Naive B cell (primary cell): ENCODE data around the gene CD72. TPM values are rescaled to one million over a fixed set of nuclear protein-coding genes. Genes with fewer than 3 reads are reported as not detected.
"Not testable (repeated sequence)": the region's sequence is repeated elsewhere in the genome, so short reads cannot be mapped to it uniquely, and the experiment has no call there.

Experiments used
- ATAC-seq, 2 donors: fragments of 150-1000 bp; cut with Tn5 transposase; 2 replicates each; pipeline ENCODE4 v1.10.0; 2021; ENCODE audit warnings: low read depth in 2 of 2, mild to moderate bottlenecking in 2 of 2, moderate library complexity in 2 of 2
- DNase-seq: peaks from one replicate; pipeline ENCODE4 v3.0.0; 2022
- H3K27ac Mint-ChIP-seq, 6 donors: one replicate each; pipeline ENCODE4 v1.8.0; 2020 to 2022; ENCODE audit warnings: mild to moderate bottlenecking in 6 of 6, mixed read lengths in 6 of 6, moderate library complexity in 5 of 6, inconsistent platforms in 2 of 6
- H3K27me3 Mint-ChIP-seq, 3 donors: one replicate each; pipeline ENCODE4 v1.8.0; 2021 to 2022; ENCODE audit warnings: mixed read lengths in 3 of 3, mild to moderate bottlenecking in 1 of 3
- H3K36me3 Mint-ChIP-seq, 2 donors: one replicate each; pipeline ENCODE4 v1.8.0; 2020 to 2022; ENCODE audit warnings: mixed read lengths in 2 of 2, inconsistent platforms in 1 of 2, mild to moderate bottlenecking in 1 of 2
- H3K4me1 Mint-ChIP-seq, 3 donors: one replicate each; pipeline ENCODE4 v1.8.0; 2020 to 2022; ENCODE audit warnings: mixed read lengths in 3 of 3, inconsistent platforms in 1 of 3, mild to moderate bottlenecking in 1 of 3, moderate library complexity in 1 of 3
- H3K4me3 Mint-ChIP-seq, 8 donors: one replicate each; pipeline ENCODE4 v1.8.0; 2020 to 2022; ENCODE audit warnings: mild to moderate bottlenecking in 8 of 8, mixed read lengths in 8 of 8, moderate library complexity in 8 of 8, inconsistent platforms in 2 of 8
- H3K9me3 Mint-ChIP-seq, 7 donors: one replicate each; pipeline ENCODE4 v1.8.0; 2020 to 2022; ENCODE audit warnings: mixed read lengths in 7 of 7, mild to moderate bottlenecking in 5 of 7, inconsistent platforms in 2 of 7, moderate library complexity in 1 of 7
- polyA plus RNA-seq, 6 donors: library from polyadenylated mRNA; unstranded; fragments of 300-500 nt; fragmentation: Illumina TruSeq; gene quantifications; one replicate each; pipeline ENCODE4 v1.2.3, GENCODE V29; 2021; ENCODE audit warnings: low read depth in 6 of 6

The CD72 gene
- polyA plus RNA-seq, 6 donors from 2014 or later: 293 to 418 (median 315) TPM

DNA sequence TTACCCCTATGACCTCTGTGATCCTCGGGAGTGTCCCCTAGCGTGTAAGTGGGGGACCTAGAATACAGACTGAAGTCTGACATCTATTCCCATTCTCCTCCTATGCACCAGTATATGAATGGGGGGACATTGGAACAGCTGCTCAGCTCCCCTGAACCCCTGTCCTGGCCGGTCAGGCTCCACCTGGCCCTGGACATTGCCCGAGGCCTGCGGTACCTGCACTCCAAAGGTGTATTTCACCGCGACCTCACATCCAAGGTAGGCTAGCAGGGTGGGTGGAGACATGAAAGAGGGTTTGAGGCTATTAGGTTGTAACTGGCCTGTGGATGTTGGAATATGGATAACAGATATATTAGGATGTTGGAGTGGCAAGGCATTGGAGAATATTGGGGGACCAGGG, 11.5 kb downstream of the CD72 start:
- Mint-ChIP-seq H3K4me3 (peak overlapping the region; percentile 10 to 99 (median 78)), H3K27ac (peak overlapping the region in 4 of 6 donors; percentile 46 to 93 (median 86)), H3K4me1 (peaks cover 41 to 67% (median 55%) of the 10 kb centered on the region in 3 donors), H3K9me3 (no peaks in the 10 kb centered on the region), H3K36me3 (peaks cover 5 to 6% of the 10 kb centered on the region in 2 donors), H3K27me3 (no peaks in the 10 kb centered on the region)
- DNase-seq: no peak
- no peak for ATAC-seq

DNA sequence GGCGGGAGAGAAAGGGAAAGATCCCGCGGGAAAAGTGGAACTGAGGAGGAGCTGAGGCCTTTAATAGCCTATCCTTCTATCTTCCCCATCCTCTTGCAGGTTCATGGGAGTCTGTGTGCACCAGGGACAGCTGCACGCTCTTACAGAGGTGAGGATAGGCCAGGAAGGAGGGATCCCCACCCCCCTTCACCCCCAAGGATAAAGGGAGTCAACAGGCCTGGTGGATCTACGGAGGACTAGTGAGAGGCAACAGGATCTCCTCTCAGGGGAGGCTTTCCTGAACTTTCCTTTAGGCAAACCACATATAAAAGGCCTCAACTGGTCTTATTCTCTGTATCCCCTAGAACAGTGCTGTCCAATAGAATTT, 12.1 kb downstream of the CD72 start:
- ATAC-seq (no peak), DNase-seq (no peak)
- Mint-ChIP-seq H3K27me3 (no peaks in the 10 kb centered on the region), H3K4me1 (peaks cover 35 to 61% (median 49%) of the 10 kb centered on the region in 3 donors), H3K36me3 (no peaks in the 10 kb centered on the region), H3K4me3 (peak overlapping the region; percentile 83 to 99 (median 88)), H3K27ac (peak overlapping the region; percentile 61 to 91 (median 85)), H3K9me3 (no peaks in the 10 kb centered on the region)

DNA sequence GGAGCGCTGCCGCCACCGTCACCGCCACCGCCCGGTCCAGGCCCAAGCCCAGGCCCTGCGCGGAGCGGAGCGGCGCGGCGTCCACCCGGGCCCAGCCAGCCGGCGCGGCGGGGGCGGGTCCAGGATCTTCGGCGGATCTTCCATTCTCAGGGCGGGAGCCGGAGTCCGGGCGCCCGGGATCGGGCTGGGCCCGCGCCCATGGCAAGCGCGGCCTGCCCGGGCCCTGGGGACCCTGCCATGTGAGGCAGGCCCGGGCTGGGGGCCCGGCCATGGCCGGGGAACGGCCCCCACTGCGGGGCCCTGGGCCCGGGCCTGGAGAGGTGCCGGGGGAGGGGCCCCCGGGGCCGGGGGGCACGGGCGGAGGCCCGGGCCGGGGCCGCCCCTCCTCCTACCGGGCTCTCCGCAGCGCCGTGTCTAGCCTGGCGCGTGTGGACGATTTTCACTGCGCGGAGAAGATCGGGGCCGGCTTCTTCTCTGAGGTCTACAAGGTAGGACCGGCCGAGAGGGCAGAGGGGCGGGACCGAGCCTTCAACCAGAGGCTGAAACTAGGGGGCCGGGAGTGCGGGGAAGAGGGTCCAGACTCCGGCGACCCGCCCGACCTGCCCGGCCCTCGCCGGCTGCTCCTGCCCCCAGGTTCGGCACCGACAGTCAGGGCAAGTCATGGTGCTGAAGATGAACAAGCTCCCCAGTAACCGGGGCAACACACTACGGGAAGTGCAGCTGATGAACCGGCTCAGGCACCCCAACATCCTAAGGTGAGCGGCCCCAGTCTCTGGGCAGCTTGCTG, 12.7 kb downstream of the CD72 start:
- DNase-seq (peak; percentile 55), ATAC-seq (no peak)
- Mint-ChIP-seq H3K9me3 (no peaks in the 10 kb centered on the region), H3K27me3 (no peaks in the 10 kb centered on the region), H3K36me3 (no peaks in the 10 kb centered on the region), H3K4me1 (peaks cover 35 to 55% (median 44%) of the 10 kb centered on the region in 3 donors), H3K27ac (peak overlapping the region; percentile 61 to 91 (median 85)), H3K4me3 (peak overlapping the region; percentile 83 to 99 (median 88))

DNA sequence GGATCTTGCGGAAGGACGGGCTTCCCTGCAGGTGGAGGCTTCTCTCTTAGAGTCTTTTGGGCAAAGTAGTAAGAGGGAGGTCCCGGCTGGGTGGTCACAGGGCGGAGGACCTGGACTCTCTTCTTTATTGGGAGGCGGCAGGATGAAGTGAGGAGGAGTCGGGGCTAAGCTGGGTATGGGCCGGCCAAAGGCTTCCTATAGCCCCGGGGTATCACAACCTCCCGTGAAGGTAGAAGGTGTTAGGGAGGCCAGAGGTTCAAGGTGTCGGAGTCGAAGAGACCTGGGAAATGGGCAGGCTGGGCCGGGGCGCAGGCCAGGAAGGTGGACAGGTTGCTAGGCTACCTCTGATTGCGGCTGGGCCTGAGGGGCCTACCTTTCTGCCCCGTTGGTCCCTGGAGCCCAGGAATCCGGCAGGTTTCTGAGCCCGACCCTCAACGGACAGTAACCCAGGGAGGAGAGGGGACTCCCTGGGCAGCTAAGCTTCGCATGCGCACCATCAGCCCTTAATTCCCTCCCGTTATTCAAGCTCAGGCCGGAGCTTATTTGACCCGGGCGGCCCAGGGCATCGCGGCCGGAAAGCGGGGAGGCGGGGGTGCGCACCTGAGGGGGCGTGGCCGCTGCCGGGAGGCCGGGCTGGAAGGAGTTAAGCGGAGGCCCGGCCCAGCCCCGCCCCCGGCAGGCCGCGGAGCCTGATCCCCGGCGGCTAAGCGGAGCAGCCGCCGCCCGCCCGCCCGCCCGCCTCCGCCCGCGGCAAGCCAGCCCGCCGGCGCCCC, 13.4 kb downstream of the CD72 start, which contains the start of gene TESK1:
TSS of gene TESK1 (plus strand) at position 685 of the 773 bp plus-strand sequence. CDS start 358 bp downstream, outside the sequence.
- Mint-ChIP-seq H3K27ac (peak within 1 kb of the TSS; percentile 96 to 100 (median 99)), H3K36me3 (no peaks in the 10 kb centered on the region), H3K4me3 (peak within 1 kb of the TSS; percentile 91 to 100 (median 98)), H3K4me1 (peaks cover 35 to 53% (median 42%) of the 10 kb centered on the region in 3 donors), H3K9me3 (no peaks in the 10 kb centered on the region), H3K27me3 (no peaks in the 10 kb centered on the region)
- peak; percentile 32 to 39 for ATAC-seq
- peak; percentile 82 for DNase-seq

DNA sequence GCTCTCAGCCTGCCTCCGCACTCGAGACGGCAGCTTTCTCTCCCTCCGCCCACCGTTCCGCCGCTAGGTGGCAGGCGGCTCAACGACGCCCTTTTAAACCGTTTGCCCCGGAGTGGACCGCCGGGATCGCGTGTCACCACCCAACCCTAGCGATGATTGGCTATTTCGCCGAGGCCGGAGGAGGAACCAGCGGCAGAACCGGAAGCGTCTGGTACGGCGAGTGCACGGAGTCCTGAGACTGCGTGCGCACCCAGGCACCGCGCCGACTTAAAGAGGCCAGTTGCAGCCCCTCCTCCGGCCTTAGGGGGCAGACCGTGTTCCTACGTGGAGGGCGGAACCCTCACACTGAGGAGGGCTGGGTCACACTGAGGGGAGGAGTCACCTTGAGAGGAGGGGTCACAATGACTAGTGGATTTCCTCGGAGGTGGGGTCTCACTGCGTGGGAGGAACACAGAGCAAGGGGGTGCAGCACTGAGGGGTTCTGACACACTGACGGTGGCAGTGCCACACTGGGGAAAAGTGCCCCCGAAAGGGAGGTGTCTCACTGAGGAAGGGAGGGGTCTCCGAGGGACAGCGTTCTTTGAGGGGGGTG, 14.1 kb downstream of the CD72 start:
- peak overlapping the region; percentile 96 to 100 (median 99) for H3K27ac Mint-ChIP-seq
- DNase-seq: peak; percentile 99
- no peaks in the 10 kb centered on the region for H3K9me3 Mint-ChIP-seq
- peak; percentile 82 to 83 for ATAC-seq
- no peaks in the 10 kb centered on the region for H3K36me3 Mint-ChIP-seq
- H3K4me1 Mint-ChIP-seq: peaks cover 35 to 55% (median 42%) of the 10 kb centered on the region in 3 donors
- H3K27me3 Mint-ChIP-seq: no peaks in the 10 kb centered on the region
- H3K4me3 Mint-ChIP-seq: peak overlapping the region; percentile 91 to 100 (median 98)

DNA sequence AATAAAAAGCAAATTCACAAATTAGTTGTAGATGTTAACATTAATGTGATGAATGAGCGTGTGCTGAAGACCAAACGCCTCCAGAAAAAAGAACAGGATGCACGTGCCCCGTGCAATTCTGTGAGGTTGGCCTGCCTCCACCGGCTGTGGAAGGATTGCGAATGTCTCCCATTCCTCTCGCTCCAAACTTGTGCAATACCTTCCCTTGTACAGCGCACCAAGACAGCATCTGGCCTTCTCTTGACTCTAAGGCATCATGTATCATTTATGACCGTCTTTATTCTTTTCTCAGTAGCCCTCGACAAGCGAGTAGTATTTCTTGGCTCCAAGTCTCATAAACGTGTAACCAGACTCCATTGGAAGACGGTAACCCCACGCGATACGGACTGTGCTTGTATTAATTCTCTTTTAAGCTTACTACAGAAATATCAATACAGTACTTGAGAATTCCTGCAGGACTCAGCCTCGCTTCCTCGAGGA, 14.7 kb downstream of the CD72 start:
- ATAC-seq (no peak), DNase-seq (no peak)
- peak overlapping the region; percentile 91 to 100 (median 98) for H3K4me3 Mint-ChIP-seq
- no peaks in the 10 kb centered on the region for H3K36me3 Mint-ChIP-seq
- H3K27me3 Mint-ChIP-seq: no peaks in the 10 kb centered on the region
- H3K9me3 Mint-ChIP-seq: no peaks in the 10 kb centered on the region
- H3K4me1 Mint-ChIP-seq: peaks cover 35 to 52% (median 42%) of the 10 kb centered on the region in 3 donors
- peak overlapping the region; percentile 38 to 100 (median 99) for H3K27ac Mint-ChIP-seq

DNA sequence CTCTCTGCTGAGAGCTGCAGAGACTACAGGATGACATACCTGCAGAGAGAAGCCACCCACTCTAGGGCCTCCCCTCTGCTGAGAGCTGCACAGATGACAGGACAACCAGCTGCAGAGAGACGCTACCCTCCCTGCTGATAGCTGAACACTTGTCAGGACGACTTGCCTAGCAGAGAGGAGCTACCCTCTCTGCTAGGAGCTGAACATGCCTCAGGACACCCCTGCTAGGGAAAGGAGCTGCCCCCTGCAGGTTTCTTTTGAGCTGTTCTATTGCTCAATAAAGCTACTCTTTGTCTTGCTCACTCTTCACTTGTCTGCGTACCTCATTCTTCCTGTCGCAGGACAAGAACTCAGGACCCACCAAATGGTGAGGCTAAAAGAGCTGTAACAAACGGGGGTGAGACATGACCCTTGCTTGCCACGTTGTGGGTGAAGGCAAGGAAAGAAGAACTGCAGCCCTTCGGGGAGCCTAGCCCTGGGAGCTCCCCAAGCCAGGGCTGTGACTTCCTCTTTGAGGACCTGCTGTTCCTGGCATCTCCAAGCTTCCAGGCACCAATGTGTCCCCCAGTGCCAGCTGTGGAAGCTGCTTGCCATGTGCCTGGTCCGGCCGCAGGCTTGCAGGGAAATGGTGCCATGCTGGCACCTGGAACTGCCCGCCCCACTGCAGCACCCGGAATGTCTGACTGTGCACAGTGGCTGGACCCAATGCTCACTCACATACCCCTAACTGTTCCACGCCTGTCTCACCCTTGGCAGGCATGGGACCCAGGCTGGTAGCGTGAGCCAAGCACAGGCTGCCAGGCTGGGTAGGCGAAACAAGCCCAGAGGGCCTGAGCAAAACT, 18.2 kb downstream of the CD72 start:
- no peak overlapping the region for H3K27ac Mint-ChIP-seq
- no peaks in the 10 kb centered on the region for H3K27me3 Mint-ChIP-seq
- H3K4me1 Mint-ChIP-seq: peaks cover 16 to 26% (median 17%) of the 10 kb centered on the region in 3 donors
- peaks cover 0 to 3% (median 0%) of the 10 kb centered on the region in 7 donors for H3K9me3 Mint-ChIP-seq
- H3K36me3 Mint-ChIP-seq: peaks cover 0 to 5% of the 10 kb centered on the region in 2 donors
- no peak for ATAC-seq
- DNase-seq: no peak
- no peak overlapping the region for H3K4me3 Mint-ChIP-seq

DNA sequence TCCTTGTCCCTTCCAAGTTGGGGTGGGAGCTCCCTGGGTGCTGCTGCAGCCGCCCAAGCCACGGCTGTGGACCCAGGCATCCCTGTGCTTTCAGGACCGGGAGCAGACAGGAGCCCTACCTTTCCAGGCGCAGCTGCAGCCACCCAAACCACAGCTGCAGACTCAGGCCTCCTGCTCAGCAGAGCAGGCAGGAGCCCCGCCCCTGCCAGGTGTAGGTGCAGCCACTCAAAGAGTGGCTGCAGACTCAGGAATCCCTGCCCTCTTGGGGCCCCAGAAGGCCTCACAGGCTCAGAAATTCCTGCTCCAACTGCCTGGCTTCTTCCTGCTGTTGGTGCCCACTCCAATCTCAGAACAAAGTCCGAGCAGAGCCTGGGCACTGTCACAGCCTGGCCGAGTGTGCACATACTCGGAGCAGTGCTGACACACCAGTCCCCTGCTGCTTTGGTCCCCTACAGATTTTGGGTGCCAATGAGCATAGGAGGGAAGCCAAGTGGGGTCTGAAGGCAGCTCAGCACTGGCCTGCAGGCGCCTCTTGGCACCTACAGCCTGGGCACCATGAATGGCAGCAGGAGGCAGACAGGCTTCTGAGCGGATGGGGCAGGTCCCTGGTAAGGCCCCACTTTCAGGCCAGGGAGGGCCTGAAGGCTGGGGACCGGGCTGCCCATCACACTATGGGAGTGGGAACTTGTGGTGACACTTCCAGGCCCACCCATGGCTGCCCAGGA, 19.2 kb downstream of the CD72 start:
- no peak overlapping the region for H3K4me3 Mint-ChIP-seq
- peaks cover 0 to 11% (median 6%) of the 10 kb centered on the region in 7 donors for H3K9me3 Mint-ChIP-seq
- no peaks in the 10 kb centered on the region for H3K27me3 Mint-ChIP-seq
- DNase-seq (no peak), ATAC-seq (peak in 1 of 2 donors; percentile 34)
- no peak overlapping the region for H3K27ac Mint-ChIP-seq
- H3K4me1 Mint-ChIP-seq: peaks cover 10 to 18% (median 10%) of the 10 kb centered on the region in 3 donors
- H3K36me3 Mint-ChIP-seq: peaks cover 6 to 10% of the 10 kb centered on the region in 2 donors

DNA sequence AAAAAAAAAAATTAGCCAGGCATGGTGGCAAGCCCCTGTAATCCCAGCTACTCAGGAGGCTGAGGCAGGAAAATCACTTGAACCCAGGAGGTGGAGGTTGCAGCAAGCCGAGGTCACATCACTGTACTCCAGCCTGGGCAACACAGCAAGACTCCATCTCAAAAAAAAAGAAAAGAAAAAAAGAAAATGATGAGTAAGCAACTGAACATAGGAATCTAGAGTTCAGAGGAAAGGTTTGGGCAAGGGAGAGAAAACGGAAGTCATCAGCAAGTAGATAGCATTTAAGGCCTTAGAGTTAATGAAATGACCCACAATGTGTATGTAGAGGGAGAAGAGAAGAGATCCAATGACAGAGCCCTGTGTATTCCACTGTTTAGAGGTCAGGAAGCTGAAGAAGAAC, 21.3 kb downstream of the CD72 start:
- not testable (repeated sequence) for H3K27me3 Mint-ChIP-seq, ATAC-seq, DNase-seq, H3K4me1 Mint-ChIP-seq
- H3K9me3 Mint-ChIP-seq: peaks cover 0 to 30% (median 22%) of the 10 kb centered on the region in 7 donors
- H3K36me3 Mint-ChIP-seq: peaks cover 14 to 22% of the 10 kb centered on the region in 2 donors
- H3K4me3 Mint-ChIP-seq: peak overlapping the region in 1 of 8 donors; percentile 16
- peak overlapping the region in 2 of 6 donors; percentile 1 to 13 for H3K27ac Mint-ChIP-seq

DNA sequence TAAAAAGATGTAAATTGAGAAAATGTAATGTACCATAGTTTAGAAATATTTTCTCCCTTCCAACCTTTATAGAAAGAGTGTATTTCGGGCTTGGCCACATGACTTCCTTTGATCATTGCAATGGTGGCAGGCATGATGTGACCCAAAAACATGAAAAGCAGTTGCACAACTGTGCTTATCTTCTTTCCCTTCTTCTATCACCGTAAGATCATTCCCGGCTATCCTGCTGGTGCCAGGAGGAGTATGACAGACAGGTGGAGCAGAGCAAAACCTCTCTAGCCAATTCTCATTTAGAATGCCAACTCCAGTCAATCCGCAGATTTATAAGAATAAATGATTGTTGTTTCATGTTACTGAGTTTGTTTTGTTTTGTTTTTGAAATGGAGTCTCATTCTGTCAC, 23.7 kb downstream of the CD72 start:
- peaks cover 0 to 1% (median 0%) of the 10 kb centered on the region in 3 donors for H3K4me1 Mint-ChIP-seq
- H3K9me3 Mint-ChIP-seq: peaks cover 0 to 36% (median 25%) of the 10 kb centered on the region in 7 donors
- peak overlapping the region in 1 of 6 donors; percentile 12 for H3K27ac Mint-ChIP-seq
- DNase-seq: no peak
- H3K36me3 Mint-ChIP-seq: peaks cover 19 to 26% of the 10 kb centered on the region in 2 donors
- no peak for ATAC-seq
- H3K4me3 Mint-ChIP-seq: peak overlapping the region in 1 of 8 donors; percentile 4
- H3K27me3 Mint-ChIP-seq: no peaks in the 10 kb centered on the region

DNA sequence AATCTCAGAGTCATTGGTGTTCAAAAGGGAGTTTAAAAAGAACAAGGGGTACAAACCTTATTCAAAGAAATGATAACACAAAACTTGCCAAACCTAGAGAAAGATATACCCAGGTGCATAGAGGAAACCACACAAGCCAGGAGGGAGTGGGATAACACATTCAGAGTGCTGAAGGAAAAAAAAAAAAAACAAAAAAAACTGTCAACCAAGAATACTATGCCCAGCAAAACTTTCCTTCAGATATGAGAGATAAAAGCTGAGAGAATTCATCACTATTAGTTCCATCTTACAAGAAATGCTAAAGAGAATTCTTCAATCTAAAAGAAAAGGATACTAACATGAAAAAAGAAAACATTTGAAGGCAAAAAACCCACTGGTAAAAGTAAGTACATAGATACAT, 24.6 kb downstream of the CD72 start:
- H3K27me3 Mint-ChIP-seq: no peaks in the 10 kb centered on the region
- no peaks in the 10 kb centered on the region for H3K4me1 Mint-ChIP-seq
- peak overlapping the region in 1 of 6 donors; percentile 93 for H3K27ac Mint-ChIP-seq
- H3K36me3 Mint-ChIP-seq: peaks cover 19 to 26% of the 10 kb centered on the region in 2 donors
- DNase-seq (no peak), ATAC-seq (no peak)
- H3K4me3 Mint-ChIP-seq: no peak overlapping the region
- H3K9me3 Mint-ChIP-seq: peaks cover 0 to 36% (median 25%) of the 10 kb centered on the region in 7 donors

DNA sequence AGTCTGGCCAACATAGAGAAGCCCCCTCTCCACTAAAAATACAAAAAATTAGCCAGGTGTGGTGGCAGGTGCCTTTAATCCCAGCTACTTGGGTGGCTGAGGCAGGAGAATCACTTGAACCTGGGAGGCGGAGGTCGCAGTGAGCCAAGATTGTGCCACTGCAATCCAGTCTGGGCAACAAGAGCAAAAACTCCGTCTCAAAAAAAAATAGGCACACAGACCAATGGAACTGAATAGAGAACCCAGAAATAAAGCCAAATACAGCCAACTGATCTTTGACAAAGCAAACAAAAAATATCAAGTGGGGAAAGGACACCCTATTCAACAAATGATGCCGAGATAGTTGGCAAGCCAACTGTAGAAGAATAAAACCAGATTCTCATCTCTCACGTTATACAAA, 29.7 kb downstream of the CD72 start:
- not testable (repeated sequence) for H3K27me3 Mint-ChIP-seq, ATAC-seq, H3K4me3 Mint-ChIP-seq, DNase-seq, H3K4me1 Mint-ChIP-seq
- peaks cover 0 to 48% (median 30%) of the 10 kb centered on the region in 7 donors for H3K9me3 Mint-ChIP-seq
- peaks cover 14 to 16% of the 10 kb centered on the region in 2 donors for H3K36me3 Mint-ChIP-seq
- H3K27ac Mint-ChIP-seq: peak overlapping the region in 1 of 6 donors; percentile 58
